ENCODE data around the gene INPP5A. TPM values are rescaled to one million over a fixed set of nuclear protein-coding genes. Genes with fewer than 3 reads are reported as not detected.
A peak's percentile ranks its signal among the peaks of the same experiment; 100 is the strongest.

The INPP5A gene
- total and polyA plus RNA-seq, 7 donors = 15.1 to 48.8 (median 40.9) TPM

DNA sequence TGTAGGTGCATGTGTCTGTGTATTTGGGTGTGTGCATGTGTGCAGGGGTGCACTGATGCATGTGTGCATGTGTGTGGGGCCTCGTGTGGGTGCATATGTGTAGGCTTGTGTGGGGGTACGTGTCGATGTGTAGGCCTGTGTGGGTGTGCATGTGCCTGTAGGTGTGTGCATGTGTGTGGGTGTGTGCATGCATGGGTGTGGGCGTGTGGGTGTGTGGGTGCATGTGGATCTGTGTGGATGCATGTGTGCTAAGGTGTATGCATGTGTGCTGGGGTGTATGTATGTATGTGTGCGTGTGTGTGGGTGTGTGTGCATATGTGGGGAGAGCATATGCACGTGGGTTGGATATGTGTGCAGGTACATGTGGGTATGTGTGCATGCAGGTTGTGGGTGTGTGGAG is 175.2 kb downstream of the INPP5A start:
- Histone ChIP-seq H3K9me3 (no peaks in the 10 kb centered on the region), H3K4me1 (no peaks in the 10 kb centered on the region), H3K27ac (no peak overlapping the region), H3K4me3 (no peak overlapping the region), H3K36me3 (ENCODE audit: insufficient read depth in 1 of 2, low read depth in 1 of 2) (peaks cover 0 to 36% of the 10 kb centered on the region in 2 donors), H3K27me3 (ENCODE audit: insufficient read depth in 3 of 3, low read length in 2 of 3) (no peaks in the 10 kb centered on the region)
- ATAC-seq = no peak
- no peak for TF ChIP-seq CTCF (IDR thresholded peaks at IDR 0.05)
- WGBS, 3 donors = 95 to 100% (median 96%) methylated on average over 6 of the region's 6 CpGs
- peak in 1 of 2 donors; percentile 20 for DNase-seq
- intact Hi-C loops (cut with DNase I) = no loop called here

DNA sequence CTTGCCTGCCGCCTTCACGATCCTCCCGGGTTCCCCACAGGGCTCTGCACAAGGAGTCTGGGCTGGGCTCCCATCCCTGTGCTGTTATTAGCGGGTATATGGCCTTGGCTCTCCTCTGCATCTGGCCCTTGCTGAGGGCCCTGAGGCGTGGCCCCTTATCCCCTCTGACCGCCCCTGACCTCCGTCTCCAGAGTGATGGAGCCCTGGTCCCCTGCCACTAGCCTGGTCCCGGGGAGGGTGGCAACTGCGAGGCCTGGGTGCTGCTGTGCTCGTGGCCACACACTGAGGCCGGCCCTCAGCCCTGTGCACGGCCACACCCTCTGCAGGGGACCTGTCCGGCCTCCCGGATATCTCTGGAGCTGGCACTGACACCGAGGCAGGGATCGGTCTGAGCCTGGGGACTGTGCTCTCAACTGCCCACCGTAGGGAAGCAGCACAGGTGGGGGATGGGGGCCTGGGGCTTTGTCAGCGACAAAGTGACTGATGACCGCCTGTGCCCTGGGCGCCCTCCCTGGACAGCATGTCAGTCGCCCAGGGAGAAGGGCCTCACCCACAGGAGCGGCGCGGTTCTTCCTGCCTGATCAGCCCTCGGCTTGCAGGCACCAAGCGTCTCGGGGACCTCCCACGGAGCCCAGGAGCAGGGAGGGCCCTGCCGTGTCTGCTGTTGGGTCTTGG is 176.0 kb downstream of the INPP5A start:
- no peak for TF ChIP-seq CTCF (IDR thresholded peaks at IDR 0.05)
- no peak overlapping the region for H3K4me3 ChIP-seq

GRCh38 chr10:132714096-132714985 is 176.8 kb downstream of the INPP5A start:
- no peaks in the 10 kb centered on the region for H3K27me3 ChIP-seq (ENCODE audit: insufficient read depth in 3 of 3, low read length in 2 of 3)
- no peak overlapping the region for H3K4me3 ChIP-seq
- TF ChIP-seq CTCF (IDR thresholded peaks at IDR 0.05) = no peak
- ATAC-seq (peak in 1 of 4 donors; percentile 26), DNase-seq (peak; percentile 10 to 50)
- H3K9me3 ChIP-seq = no peaks in the 10 kb centered on the region
- 76 to 81% (median 78%) methylated on average over 47 to 48 of the region's 48 CpGs for WGBS, 3 donors
- no peaks in the 10 kb centered on the region for H3K4me1 ChIP-seq
- H3K36me3 ChIP-seq (ENCODE audit: insufficient read depth in 1 of 2, low read depth in 1 of 2) = peaks cover 0 to 26% of the 10 kb centered on the region in 2 donors
- H3K27ac ChIP-seq = no peak overlapping the region
- intact Hi-C loops (cut with DNase I) = no loop called here

More for the DNA sequence above, 176.0 kb downstream of the INPP5A start:
- H3K36me3 ChIP-seq (ENCODE audit: insufficient read depth in 1 of 2, low read depth in 1 of 2) = peaks cover 0 to 29% of the 10 kb centered on the region in 2 donors
- no peaks in the 10 kb centered on the region for H3K4me1 ChIP-seq
- no peaks in the 10 kb centered on the region for H3K27me3 ChIP-seq (ENCODE audit: insufficient read depth in 3 of 3, low read length in 2 of 3)
- intact Hi-C loops (cut with DNase I) = no loop called here
- ATAC-seq (no peak), DNase-seq (peak; percentile 8 to 44)
- no peak overlapping the region for H3K27ac ChIP-seq
- no peaks in the 10 kb centered on the region for H3K9me3 ChIP-seq
- WGBS, 3 donors = 80 to 85% (median 84%) methylated on average over 29 of the region's 29 CpGs

DNA sequence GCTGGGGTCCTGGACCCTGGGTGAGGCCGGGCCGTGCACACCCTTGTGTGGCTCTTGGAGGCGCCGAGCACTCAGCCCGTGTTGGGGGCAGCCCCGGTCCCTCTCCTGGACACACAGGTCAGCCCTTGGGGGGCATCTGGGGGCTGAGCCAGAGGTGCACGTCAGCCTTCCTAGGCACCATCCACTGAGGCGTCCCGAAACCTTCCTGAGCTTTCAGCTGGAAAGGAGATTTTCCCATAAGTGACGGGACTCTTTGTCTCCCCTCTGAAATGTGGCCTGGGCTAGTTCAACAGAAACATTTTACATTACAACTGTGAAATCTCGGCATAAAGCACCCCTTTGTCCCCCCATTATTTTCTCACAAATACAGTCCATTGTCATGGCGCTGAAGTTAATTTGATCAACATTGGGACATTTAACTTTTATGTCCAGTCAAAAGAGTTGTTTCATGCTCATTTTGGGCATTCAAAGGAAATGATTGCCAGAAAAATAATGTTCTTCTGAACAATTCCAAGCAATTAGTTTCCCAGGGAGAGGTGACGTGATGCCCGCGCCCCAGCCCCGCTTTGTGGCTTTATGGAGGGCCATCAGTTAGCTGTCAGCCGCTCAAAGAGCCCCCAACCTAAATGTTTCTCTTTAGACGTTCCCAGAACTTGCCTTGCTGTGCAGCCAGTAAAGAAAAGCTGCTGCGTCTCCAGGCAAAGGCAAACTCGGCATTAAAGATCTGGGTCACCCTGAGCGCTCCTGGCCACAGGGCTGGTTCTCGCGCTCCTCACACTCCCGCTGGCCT is 177.6 kb downstream of the INPP5A start:
- DNase-seq (peak; percentile 10 to 30), ATAC-seq (no peak)
- H3K4me3 ChIP-seq = no peak overlapping the region
- H3K4me1 ChIP-seq = no peaks in the 10 kb centered on the region
- H3K27me3 ChIP-seq (ENCODE audit: insufficient read depth in 3 of 3, low read length in 2 of 3) = no peaks in the 10 kb centered on the region
- intact Hi-C loops (cut with DNase I) = no loop called here
- no peak for TF ChIP-seq CTCF (IDR thresholded peaks at IDR 0.05)
- H3K9me3 ChIP-seq = no peaks in the 10 kb centered on the region
- WGBS, 3 donors = 91 to 94% (median 94%) methylated on average over 24 of the region's 24 CpGs
- no peak overlapping the region for H3K27ac ChIP-seq
- peaks cover 0 to 18% of the 10 kb centered on the region in 2 donors for H3K36me3 ChIP-seq (ENCODE audit: insufficient read depth in 1 of 2, low read depth in 1 of 2)
